Activated T-cell treated with anti-CD3 and anti-CD28 coated beads for 4 hours (primary cell): ENCODE data around the gene DUOX1.

Experiments
- DNase-seq: peaks from one replicate; pipeline ENCODE4 v3.0.0-alpha.2; 2020

Gene DUOX1

DNA sequence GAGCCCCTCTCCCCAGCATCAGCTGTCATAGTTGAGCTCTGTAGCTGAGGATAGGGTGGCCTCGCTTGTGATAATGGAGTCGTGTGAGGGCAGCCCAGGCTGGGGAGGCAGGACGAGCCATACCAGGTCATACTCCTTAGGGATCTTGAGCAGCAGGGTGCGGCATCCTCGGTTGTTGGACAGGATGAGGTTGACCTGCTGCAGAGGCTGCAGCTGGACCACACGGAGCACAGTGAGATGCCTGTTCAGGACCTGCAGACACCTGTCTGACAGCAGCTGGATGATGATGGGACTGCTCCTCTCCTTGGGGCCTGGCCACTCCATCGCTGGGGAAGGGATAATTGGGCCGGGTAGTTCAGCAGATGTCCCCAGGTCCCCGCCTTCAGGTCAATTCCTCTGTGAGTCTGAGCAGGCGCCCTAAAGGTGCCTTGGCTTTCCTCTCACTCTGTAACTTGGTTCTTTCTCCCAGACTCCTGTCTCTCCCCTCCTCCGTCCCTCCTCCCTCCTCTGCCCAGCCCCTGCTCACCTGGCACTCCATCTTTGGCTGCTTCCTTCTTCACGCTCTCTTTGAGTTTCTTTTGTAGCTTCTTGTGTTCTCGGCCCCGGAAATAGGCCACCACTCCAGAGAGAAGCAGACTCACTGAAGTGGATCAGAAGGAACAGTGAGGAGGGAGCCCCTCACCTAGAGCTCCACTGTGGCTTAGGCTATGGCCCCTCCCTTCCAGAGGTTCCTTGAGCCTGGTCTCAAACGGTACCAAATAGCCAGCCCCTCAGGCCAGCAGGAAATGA, 23.6 kb upstream of the DUOX1 start:
- DNase-seq: no peak

DNA sequence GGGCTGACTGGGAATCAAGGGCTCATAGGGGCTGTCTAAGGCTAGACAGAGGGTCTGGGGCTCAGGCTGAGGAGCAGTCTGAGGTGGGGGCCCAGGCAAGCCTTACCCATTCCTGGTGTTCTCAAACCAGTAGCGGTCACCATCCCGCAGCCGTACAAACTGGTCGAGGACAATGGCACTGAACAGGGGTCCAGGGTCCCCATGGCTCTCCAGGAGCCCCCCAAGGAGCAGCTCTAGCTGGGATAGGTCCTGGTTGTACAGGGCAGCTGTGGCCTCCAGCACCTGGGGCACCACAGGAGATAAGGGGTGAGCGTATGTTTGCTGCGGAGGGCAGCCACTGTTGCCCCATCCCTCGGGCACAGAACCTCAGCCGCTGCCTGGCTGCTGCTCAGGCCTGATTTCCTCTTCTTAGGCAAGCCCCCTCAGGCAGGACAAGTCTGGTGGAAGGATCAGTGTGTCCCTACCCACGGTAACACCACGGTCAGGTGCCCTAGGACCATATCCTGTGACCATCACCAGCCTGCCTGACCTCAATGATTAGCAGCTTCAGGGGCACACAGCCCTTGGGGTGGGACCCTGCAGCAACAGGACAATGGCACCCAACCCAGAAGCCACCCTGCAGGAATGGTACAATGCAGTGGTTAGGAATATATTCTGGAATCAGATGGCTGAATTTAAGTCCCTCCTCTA, 21.7 kb upstream of the DUOX1 start:
- no peak for DNase-seq

DNA sequence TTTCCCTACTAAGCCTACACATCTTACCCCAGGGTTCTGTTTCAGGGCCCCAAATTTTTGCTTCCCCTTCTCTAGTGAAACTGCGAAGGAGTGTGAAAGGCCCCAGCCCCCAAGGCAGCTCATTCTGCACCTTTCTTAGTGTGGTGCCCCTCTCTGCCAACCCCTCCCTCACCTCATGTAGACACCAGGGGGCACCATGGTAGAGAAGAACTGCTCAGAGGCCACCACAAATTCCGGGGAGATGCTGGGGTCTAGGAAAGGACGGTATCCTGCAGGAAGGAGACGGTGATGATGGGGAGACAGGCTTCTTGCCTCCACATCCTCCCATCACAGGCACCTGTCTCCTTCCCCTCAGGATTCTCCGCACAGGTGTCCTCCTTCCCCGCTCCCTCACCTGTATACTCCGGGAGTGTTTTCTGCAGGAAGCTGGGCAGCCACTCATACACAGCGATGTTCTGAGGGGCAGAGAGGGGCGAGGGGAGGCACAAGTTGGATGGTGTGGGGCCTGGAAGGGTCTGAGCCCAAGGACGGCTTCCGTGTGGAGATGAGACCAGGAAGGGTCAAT, 19.5 kb upstream of the DUOX1 start:
- no peak for DNase-seq

DNA sequence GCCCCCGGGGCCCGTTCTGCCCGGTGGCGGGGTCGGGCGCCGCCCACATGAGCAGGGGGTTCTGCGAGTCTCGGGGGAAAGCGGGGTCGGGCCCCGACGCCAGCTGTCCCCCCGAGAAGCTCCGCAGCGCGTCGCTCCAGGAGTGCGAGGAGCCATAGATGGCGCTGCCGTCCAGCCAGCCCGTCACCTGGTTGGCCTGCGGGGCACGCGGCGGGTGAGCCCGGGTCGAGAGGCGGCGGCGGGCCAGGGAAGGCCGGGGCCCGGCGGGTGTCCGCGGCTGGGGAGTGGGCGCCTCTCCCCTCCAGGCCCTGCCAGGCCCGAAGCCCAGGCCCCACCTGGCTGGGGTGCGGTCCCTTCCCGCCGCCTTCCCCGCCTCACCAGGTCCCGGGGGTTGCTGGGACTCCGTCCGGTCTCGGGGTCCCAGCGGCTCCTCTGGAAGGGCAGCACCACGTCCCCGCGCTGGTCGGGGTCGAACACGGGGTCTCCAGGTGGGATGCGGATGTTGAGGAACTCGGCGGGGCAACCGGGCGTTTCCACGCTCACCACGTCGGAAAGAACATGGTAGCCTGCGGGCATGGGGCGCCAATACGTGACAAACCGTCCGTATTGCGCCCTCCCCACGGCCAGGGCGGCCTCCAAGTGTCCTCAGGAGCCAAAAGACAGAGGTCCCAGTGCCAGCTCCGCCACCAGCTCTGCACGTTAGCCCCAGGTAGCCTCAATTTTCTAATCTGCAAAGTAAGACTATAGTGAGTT, 18.2 kb upstream of the DUOX1 start:
- no peak for DNase-seq

GRCh38 chr15:45112143-45112590, 17.6 kb upstream of the DUOX1 start:
- no peak for DNase-seq

DNA sequence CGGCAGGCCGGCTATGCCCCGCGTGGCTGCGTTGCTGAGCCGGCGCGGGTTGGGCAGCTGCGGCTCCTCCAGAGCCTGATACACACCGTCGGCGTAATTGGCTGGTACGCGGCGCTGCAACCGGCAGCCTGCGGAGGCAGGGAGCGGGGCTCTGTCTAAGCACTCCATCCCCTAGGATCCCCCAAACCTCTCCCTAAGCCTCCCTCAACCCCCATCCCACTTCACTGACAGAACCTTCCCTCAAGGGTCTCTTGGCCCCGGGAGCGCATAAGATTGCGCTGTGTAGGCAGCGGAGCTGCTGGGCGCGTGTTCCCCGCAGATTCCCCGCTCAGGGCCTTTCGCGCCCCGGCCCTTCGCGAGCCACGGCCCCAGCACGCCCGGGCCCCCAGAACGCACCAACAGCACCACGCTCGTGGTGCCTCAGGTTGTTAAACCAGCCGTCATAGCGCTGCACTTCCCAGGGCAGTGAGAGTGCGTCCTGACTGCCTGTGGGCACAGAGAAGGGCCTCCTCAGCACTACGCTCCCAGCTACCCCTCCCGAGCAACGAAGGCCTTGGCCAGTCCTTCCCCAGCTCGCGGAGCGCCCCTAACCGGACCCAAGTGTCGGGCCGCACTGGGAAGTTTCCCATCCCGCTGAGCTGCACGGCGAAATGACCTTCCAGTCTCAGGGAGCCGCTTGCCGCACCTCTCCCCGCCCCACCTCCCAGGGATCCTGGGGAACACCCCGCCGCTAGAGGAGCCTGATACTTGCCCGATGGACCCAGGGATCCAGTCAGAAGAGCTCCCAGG, 17.0 kb upstream of the DUOX1 start:
- no peak for DNase-seq

- DNase-seq: no peak
Measured at GRCh38 chr15:45113380-45113990, 16.3 kb upstream of the DUOX1 start.

- no peak for DNase-seq
Measured at GRCh38 chr15:45114076-45114750, 15.6 kb upstream of the DUOX1 start, which contains the start of the genes DUOX2 and DUOXA2. DUOX2 (minus strand) TSS chr15:45114172; CDS start chr15:45113411, 761 bp downstream. DUOXA2 (plus strand) TSS chr15:45114326; CDS start chr15:45114606, 280 bp downstream.

GRCh38 chr15:45114751-45115085, 15.1 kb upstream of the DUOX1 start:
- DNase-seq: no peak

- DNase-seq: no peak
Measured at GRCh38 chr15:45115312-45115820, 14.4 kb upstream of the DUOX1 start.

- no peak for DNase-seq
Measured at GRCh38 chr15:45116006-45116481, 13.8 kb upstream of the DUOX1 start.

GRCh38 chr15:45116482-45117307, 13.1 kb upstream of the DUOX1 start:
- DNase-seq: no peak

GRCh38 chr15:45117308-45118130, 12.3 kb upstream of the DUOX1 start:
- DNase-seq: no peak

GRCh38 chr15:45118131-45118588, 11.6 kb upstream of the DUOX1 start:
- peak; percentile 77 for DNase-seq

DNA sequence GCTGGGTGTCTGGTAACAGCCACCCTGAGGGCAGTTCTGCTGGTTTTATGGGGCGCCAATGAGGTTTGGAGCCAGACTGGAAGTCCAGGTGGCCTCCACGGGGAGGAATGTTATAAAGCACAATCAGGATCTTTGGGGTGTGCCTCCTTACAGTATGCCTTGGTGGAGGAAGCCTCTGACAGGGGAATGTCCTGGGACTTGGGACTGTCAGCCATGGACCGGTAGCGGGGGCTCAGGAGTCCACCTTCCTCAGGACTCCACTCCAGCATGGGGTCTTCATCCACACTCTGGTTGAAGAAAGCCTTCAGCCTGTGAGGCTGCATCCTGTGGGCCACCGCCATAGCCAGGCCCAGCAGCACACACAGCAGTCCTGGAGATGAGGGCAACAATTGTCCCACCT, 10.8 kb upstream of the DUOX1 start:
- DNase-seq: no peak

- no peak for DNase-seq
Measured at GRCh38 chr15:45120081-45120972, 9.5 kb upstream of the DUOX1 start.

DNA sequence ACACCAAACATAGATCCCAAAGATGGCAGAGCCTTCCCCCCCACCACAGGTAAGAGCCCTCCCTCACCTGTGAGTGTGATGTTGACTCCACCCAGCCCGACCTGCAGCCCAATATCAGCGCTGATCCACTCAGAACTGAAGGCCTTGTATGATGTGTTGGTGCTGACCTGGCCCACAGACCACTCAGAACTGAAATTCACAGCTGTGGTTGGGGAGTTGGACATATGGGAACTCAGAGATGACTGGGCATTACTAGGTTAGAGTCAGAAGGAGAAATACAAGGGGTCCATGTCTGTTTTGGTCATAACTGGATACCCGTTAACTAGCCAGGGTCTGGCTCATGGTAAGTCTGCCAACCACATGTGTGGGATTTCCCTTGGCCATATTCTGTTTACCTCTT, 8.8 kb upstream of the DUOX1 start:
- DNase-seq: no peak
